Measurements from ENCODE around the gene HOXC10.

The HOXC10 gene

DNA sequence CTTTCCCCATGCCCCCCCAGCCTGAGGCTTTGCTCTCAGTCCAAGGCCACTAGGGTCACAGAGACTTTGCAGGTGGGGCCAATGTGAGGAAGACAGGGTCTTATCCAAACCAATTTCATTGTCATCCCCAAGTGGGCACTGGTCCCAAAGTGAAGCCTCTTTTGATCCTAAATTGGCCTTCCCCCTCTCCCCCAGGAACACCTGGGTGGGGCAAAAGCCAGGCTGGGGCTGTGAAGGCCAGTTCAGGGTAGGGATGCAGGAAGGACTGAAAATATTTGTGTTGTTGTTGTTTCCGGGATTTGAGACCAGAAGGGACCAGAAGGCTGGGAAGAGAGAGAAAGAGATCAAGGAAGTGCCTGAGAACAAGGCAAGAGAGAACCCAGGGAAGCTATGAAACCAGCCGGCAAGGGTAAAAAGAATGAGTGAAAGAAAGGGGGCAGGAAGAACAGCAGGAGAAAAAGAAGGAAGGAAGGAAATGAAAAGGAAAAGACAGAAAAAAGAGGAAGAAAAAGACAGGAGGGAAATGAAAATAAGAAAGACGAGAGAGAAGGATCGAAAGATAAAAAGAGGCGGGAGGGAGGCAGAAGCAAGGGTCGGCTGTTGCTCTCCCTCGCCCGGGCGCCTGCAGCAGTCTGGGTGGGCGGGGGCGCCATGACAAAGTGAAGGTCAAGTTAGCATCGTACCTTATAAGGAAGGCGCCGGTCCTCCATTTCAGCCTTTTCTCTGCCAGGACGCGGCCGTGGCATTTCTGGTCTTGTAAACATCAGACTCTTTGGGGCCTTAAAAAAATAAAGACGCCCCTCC, 19.5 kb upstream of the HOXC10 start:
- DNase-seq, result no peak

DNA sequence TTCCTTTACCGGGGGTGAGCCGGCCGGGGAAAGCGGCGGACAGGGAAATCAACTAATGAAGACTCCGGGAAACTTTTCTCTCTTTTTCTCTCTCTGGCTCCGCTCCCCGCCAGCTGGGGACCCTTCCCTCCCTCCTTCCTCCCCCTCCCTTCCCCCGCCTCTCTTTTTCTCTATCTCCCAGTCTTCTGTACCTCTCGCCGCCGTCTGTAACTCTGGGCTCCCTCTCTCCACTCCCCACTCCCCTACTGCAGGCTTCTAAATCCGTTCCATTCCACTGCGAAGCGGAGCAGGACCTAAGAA, 18.9 kb upstream of the HOXC10 start:
- no peak for DNase-seq

DNA sequence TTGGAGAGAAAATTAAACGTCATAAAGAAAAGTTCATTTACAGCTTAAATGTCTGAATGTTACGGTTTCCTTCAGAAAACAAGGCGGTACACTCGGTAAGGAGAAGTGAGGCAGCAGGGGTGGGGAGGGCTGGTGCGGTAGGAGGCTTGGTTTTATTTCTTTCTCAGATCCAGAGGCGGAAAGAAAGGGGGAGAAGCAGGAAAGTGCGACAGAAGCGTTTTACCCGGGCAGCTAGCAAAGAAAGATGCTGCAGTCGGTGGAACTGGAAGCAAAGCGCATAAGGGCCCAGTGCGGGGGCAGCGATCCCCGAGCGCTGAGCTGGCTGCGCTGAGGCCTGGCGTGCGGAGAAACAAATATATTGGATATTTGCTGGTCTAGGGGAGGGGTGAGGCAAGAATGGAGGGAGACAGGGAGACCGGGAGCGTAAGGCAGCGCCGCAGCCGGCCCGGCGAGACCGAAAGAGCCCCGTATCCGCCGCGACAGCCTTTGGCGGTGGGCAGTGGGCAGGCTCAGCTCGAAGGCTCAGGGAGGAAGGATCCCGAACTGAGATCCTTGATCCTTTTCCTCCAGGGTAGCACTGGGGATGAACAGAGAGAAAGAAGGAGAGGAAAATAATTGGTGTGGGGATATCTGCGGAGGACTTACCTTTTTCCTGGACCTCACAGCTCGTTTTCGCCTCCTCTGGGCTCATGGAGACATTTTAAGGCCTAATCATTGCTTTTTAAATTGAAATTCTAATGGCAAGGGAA, 18.4 kb upstream of the HOXC10 start:
- DNase-seq, result no peak

DNA sequence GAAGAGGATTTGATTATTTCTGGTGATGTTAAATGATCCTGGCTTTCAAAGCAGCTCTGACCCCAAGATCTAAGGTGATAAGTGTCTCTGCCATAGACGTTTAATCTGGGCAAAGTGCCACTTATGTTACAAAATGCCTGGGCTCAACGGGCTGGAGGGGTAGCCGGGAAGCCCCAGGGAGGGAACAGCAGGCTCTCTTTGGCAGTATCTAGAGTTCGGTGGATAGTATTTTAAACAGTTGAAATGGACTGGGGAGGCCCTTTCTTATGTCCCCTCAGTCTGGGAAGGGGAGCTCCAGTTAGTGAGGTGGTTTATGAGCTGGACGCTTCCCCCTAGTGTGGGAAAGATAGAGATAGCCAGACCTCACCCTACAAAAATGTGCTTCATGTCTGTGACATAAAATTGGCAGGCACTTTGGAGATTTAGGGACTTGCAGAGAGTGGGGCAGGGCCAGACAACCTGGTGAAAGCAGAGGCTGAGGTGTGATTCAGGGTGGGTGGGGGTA, 17.5 kb upstream of the HOXC10 start:
- DNase-seq, result no peak

DNA sequence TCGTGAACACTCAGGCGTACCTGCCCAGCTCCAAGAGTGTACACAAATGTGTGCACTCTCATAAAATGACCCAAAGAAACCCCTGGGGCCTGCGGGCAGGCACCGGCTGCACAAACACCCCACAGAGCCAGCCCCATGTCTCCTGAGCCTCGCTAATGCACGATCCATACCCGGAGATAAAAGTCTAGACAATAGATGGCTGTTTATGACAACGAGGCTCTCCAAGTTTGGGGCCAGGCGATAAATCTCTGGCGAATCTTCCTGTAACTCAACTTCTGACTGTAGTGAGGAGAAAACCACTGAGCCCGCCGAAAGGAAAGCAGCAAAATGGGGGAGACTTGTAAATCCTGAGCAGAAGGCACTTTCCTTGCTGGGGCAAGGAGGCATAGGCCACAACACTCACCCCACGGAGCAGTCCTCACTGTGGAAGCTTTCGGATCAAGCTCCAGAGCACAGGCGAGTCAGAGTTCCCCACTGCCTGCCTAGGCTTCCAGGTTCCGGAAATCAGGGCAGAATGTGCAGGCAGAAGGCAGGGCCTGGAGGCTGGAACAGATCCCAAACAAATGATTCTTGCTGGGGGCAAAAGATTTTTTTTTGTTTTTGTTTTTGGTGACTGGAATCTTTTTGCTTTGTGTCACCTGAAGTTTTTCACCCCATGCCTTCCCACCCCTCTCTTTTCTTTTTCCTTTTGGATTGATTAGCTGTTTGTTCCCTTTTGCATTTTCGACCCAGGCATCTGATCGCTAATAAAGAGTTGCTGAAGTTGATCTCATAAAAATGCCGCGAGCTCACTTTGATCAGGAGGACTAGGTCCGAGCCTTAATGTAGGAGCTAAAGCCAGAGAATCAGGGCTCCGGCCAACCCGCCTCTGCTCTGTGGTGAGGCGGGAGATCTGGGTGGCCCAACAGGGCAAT, 16.5 kb upstream of the HOXC10 start:
- DNase-seq, result no peak

DNA sequence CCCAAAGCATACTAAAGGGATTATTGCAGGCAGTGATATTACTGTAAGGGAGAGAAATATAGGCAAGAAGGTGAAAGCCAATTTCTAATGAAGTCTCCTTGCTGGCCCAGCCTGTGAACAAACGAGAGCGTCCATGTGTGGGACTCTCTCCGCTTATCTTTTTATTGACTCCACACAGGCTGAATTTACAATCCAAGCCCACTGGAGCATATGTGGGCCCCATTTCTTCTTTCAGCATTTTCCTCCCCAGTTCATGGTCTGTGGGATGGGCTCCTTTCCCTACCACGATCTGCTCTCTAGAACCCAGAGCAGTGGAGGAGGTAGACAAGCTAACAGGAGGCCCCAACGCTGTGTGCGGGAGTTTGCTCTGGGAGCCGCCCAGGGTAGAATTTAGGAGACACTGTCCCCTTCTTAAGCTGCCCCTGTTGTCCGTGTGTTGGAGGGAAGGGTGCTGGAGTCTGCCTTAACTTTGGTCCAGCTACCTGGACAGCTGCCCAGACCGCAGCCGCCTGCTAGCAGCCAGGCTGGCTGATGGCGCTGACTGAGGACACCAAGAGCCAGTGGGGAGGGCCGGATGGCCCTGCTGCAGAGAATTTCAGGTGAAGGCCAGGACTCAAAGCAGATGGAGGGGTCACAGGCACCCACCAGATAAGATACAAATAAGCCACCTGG, 15.2 kb upstream of the HOXC10 start:
- no peak for DNase-seq

DNA sequence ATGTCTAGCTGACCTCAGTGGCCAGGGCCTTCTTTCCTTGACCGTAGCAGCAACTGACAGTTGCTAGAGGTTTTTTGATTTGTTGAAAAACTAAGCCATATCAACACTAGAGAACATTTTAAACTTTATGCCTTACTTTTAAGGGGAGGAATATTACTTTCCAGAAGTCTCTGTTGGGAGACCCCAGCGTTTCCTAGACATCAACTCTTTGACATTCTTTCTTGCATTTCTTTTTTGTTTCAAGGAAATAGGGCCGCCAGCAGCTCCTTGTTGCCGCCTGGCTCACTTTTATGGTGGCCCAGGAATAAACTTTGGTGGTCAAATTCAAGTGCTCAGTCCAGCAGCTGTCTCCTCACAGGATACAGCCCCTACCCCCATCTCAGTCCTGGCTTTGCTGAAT, 14.5 kb upstream of the HOXC10 start:
- DNase-seq, result no peak

DNA sequence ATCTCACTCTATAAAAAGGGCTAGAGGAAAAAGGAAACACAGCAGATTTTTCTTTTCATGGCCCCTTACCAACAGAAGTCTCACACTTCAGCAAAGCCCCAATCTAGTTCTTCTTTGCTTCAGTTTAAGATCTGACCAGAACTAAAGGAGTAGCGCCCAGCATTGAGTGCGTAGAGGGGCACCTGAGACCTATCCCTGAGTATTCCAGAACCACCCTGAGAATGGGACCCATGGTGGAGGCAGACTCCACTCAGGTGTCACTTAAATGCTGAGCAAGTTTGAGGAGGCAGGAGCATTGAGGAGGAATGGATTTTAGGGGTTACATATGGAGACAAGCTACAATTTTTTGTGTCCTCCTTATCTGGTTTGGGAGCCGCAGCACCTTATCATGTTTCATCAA, 13.8 kb upstream of the HOXC10 start:
- DNase-seq, result no peak

DNA sequence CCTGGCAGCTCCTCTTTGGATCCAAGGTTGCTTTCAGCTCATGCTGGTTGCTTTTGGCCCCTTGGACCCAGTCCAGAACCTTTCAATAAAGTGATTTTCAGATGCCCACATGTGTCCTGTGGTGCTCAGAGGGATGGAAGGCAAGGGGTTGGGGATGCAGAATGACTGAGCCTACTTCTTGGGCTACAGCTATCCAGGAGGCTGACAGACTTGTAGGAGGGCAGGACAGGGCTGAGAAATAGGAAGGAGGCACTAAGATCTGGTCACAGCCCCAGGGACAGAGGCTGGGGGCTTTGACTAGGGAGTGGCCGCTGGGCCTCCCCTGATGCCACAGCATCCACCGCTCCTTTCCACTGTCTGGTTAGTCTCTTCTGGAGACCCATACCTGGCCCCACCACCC, 13.3 kb upstream of the HOXC10 start:
- DNase-seq, result no peak

DNA sequence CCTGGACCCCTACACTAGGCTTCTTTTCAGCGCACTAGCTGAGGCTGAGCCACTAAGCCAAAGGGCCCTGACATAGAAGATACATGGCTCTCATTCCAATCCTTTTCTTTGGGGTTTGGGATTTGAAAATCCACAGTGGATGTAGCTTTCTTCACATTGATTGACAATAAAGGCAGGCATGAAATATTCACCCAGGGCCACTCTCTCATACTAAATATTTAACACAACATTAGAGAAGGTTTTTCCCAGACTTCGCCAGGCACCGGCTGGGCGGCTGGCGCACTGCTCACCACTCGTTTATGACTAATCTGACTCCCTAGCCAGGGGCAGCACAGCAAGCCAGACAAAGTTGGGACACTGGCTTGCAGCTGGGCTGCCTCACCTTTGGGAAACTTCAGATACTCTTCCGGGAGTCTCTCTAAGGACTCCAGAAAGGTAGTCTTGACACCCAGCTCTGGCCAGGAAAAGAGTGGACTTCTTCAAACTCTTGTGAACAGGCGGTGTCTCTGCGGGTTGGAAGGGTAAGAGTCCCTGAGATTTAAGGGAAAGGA, 12.7 kb upstream of the HOXC10 start:
- no peak for DNase-seq

DNA sequence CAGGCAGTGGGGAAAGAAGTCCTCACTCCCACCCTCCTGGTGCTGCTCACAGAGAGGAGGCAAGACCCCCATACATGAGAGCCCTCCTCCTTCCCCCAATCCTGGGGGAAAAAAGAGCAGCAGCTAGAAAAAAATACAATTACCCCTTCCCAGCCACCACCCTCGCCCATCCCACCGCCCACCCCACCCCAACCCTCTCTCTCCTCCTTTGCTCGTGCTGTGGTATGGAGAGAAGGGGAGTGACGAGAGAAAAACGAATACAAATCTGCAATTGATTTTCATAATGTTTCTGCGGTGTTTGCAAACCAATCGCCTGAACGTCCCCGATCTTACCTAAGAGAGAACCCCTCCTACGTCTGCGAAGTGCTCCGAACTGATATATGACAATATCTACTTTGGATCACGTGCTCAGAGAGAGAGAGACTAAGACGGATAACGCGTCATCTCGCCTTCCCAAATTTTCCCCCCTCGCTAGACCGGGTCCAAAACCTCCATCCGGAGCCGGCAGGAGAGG, 12.2 kb upstream of the HOXC10 start, which contains the start of gene HOXC11:
TSS of gene HOXC11 (plus strand) at position 405 of the 514 bp plus-strand sequence. CDS start 116 bp downstream, outside the sequence.
- no peak for DNase-seq

DNA sequence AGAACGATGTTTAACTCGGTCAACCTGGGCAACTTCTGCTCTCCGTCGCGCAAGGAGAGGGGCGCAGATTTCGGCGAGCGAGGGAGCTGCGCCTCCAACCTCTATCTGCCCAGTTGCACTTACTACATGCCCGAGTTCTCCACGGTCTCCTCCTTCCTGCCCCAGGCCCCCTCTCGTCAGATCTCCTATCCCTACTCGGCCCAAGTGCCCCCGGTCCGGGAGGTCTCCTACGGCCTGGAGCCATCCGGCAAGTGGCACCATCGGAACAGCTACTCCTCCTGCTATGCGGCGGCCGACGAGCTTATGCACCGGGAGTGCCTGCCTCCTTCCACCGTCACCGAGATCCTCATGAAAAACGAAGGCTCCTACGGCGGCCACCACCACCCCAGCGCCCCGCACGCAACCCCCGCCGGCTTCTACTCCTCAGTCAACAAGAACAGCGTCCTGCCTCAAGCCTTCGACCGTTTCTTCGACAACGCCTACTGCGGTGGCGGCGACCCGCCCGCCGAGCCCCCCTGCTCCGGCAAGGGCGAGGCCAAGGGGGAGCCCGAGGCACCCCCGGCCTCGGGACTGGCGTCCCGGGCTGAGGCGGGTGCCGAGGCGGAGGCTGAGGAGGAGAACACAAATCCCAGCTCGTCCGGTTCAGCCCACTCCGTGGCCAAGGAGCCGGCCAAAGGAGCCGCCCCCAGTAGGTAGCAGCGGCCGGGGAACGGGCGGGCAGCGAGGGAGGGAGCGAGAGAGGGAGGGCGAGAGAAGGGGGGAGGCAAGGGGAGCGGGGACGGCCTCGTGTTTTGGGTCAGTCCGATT, 11.5 kb upstream of the HOXC10 start:
- DNase-seq, result no peak

DNA sequence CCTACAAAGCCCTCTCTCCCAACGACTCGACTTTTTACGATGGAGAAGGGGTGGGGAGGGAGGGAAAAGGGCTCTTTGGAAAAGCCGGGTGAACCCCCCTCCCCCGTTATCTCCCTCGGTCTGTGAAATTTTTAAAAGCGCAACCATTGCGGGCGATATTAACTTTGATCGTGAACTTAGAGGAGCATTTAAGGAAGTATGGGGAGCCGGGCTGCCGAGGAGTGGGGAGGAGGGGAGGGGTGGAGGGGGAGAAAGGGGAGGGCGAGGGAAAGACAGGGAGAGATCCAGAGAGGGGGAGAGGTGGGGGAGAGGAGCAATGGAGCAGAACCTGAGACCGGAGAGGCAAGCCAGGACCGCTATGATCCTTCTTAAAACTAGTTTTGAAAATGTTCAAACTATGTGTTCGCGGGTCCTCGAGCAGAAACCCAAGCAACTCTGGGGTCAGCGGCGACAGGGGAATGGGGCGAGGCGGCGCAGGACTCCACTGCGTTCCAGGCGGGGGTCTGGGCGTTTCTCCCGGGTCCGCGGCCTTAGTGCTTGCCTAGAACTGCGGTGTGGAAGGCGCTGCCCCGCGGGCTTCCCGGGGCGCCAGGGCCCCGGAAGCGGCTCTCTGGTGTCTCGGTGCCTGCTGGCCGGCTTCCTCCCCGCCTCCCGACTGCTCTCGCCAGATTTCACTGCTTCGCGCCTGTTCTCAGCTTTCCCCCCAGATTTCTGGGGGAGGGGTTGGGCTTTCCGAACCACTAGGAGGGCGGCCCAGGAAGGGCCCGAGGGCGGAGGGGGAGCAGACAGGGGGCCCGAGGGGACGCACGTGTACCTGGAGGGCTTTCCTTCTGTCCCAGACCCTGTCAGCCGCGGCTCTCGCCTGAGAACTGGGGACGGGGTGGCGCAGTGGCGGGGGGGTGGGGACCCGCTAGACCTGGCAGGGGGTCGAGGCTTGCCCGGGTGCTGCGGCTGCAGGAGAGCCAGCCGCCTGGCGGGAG, 10.6 kb upstream of the HOXC10 start, which contains the start of gene HOTAIR:
TSS of gene HOTAIR (minus strand) at position 871 of the 980 bp plus-strand sequence.
- DNase-seq, result peak in 1 of 2 donors; percentile 7

DNA sequence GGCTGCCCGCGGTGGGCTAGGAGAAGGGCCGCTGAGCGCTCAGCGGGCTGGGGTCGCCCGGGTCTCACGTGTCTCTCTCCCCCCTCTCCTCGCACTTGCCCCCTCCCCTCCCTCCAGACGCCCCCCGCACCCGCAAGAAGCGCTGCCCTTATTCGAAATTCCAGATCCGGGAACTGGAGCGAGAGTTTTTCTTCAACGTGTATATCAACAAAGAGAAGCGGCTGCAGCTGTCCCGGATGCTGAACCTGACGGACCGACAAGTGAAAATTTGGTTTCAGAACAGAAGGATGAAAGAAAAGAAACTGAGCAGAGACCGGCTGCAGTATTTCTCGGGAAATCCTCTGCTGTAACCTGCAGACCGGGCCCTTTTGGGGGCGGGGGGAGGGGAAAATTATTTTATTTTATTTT, 9.9 kb upstream of the HOXC10 start:
- no peak for DNase-seq

DNA sequence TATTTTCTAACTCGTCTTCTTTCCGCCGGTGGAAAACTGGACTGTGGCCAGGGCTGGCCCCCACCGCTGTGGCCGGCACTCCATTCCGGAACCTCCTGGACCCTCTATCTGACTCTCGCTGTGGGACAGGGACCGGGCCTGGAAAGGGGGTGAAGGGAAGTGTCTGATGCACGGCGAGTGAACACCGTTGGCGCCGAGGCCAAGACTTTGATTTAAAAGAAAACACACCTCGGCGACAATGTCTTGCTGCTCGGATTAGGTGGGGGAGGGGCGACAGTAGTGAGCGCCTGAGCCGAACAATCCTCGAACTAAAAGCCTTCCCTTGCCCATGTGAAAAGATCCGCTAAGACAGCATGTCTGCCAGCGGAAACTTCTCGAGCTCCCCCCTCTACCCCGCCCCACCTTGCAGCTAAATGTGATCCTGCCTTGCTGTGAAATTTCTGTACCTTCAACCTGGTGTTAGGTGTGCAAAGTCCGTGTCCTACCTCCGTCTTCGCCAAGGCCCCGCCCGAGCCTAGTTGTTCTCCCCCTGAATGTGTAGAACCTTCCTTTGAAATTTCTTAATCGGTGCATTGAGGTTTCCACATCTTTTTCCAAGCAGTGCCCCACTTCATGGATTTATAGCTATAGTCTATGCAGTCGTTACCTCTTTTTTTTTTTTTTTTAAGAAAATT, 9.3 kb upstream of the HOXC10 start:
- no peak for DNase-seq

DNA sequence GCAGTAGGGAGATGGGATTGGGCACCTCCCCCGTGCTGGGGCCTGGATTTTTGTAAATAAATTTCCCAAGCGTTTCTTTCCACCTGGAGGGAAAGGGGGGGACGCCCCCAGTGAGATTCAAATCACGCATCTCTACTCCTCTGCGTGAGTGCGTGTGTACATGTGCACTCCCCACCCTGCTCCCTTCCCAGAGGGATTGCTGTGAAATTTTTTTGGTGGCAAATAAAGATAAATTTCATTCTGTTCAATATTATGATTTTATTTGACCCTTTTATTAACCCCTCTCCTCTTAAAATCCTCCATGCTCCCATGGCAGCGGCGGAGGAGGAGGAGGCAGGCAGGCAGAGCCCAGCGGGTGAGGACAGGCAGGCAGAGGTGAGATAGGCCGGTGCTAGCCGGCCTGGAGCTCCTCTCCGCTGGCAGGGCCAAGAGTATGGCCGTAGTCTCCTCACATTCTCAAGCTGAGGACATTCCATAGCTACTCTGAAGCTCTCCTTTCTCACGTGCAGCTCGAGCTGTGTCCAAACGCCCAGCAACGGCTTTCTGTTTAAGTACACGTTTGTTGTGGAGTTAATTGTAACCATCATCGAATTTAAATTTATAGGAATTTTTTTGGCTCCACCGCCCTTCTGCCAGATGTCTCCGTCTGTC, 8.6 kb upstream of the HOXC10 start:
- DNase-seq, result no peak

DNA sequence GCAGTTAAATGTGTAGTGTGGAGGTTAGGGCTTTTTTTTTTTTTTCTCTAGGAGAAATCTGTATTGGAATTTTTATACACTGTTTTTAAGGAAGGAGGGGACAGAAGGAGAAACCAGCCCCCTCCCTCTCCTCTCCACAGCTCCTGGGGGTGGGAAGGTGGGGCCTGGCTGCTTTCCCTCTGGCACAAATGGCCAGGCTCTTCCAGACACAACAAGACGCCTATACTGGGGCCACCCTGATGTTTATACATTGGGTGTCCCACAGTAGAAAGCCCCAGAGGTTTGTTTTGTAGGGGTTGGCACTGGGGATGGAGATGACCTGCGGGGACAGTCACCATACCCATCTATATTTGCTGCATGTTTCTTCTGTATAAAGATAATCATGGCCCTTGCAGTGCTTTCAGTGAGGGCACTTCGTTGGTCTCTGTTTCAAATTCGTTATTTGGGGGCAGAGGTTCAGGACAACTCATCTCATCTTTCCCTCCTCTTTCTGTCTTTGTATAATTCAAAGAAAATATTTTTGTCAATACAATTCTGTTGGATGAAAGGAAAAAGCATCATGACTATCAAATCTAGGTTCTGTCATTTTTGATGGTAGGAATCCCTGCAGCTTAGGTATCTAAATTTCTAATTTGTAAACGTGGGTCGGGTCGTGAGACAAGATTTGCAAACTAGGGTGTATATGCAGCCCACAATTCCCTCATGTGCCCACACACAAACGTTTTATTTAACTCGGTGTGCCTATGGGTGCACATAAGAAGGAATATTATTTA, 7.9 kb upstream of the HOXC10 start:
- DNase-seq, result no peak
